Activated T-helper 9 cell treated with anti-CD3 and anti-CD28 coated beads, Interleukin-2, amount 50 U/mL, for 16 hours (primary cell): ENCODE results near the gene NRXN2.
"Not testable (repeated sequence)": the region's sequence is repeated elsewhere in the genome, so short reads cannot be mapped to it uniquely, and the experiment has no call there.

Experiments used
- DNase-seq: peaks from one replicate; pipeline ENCODE4 v3.0.0-alpha.2; 2020; ENCODE audit warnings: low read depth

NRXN2 gene

GRCh38 chr11:64674774-64675173 lies 48.2 kb downstream of the NRXN2 start:
- DNase-seq, result no peak

- DNase-seq, result no peak
These were observed 49.7 kb downstream of the NRXN2 start for GRCh38 chr11:64673279-64673678.

GRCh38 chr11:64672875-64673274 lies 50.1 kb downstream of the NRXN2 start:
- DNase-seq, result no peak

GRCh38 chr11:64670975-64671374 lies 52.0 kb downstream of the NRXN2 start:
- no peak for DNase-seq

- DNase-seq, result no peak
These were observed 55.7 kb downstream of the NRXN2 start for GRCh38 chr11:64667154-64667745.

GRCh38 chr11:64665411-64665821 lies 57.6 kb downstream of the NRXN2 start:
- no peak for DNase-seq

- not testable (repeated sequence) for DNase-seq
These were observed 58.6 kb downstream of the NRXN2 start for GRCh38 chr11:64664236-64664870.

GRCh38 chr11:64663656-64664055 lies 59.3 kb downstream of the NRXN2 start:
- DNase-seq, result no peak

- DNase-seq, result no peak
These were observed 61.4 kb downstream of the NRXN2 start for GRCh38 chr11:64661614-64662013.

GRCh38 chr11:64661146-64661545 lies 61.9 kb downstream of the NRXN2 start:
- DNase-seq, result no peak

GRCh38 chr11:64660706-64661105 lies 62.3 kb downstream of the NRXN2 start:
- no peak for DNase-seq

- no peak for DNase-seq
These were observed 62.8 kb downstream of the NRXN2 start for GRCh38 chr11:64660205-64660604.

- no peak for DNase-seq
These were observed 63.4 kb downstream of the NRXN2 start for GRCh38 chr11:64659417-64660144.

GRCh38 chr11:64658265-64658664 lies 64.7 kb downstream of the NRXN2 start:
- no peak for DNase-seq

GRCh38 chr11:64656862-64657261 lies 66.1 kb downstream of the NRXN2 start:
- DNase-seq, result no peak

- no peak for DNase-seq
These were observed 66.9 kb downstream of the NRXN2 start for GRCh38 chr11:64655941-64656601.

- no peak for DNase-seq
These were observed 67.9 kb downstream of the NRXN2 start for GRCh38 chr11:64654958-64655541.

GRCh38 chr11:64654439-64654838 lies 68.6 kb downstream of the NRXN2 start:
- no peak for DNase-seq

GRCh38 chr11:64653388-64653973 lies 69.5 kb downstream of the NRXN2 start:
- no peak for DNase-seq

- DNase-seq, result peak; percentile 44
These were observed 70.2 kb downstream of the NRXN2 start for GRCh38 chr11:64652586-64653387.

- no peak for DNase-seq
These were observed 72.0 kb downstream of the NRXN2 start for GRCh38 chr11:64650923-64651523.
